ENCODE data around the gene AMACR.

The AMACR gene

DNA sequence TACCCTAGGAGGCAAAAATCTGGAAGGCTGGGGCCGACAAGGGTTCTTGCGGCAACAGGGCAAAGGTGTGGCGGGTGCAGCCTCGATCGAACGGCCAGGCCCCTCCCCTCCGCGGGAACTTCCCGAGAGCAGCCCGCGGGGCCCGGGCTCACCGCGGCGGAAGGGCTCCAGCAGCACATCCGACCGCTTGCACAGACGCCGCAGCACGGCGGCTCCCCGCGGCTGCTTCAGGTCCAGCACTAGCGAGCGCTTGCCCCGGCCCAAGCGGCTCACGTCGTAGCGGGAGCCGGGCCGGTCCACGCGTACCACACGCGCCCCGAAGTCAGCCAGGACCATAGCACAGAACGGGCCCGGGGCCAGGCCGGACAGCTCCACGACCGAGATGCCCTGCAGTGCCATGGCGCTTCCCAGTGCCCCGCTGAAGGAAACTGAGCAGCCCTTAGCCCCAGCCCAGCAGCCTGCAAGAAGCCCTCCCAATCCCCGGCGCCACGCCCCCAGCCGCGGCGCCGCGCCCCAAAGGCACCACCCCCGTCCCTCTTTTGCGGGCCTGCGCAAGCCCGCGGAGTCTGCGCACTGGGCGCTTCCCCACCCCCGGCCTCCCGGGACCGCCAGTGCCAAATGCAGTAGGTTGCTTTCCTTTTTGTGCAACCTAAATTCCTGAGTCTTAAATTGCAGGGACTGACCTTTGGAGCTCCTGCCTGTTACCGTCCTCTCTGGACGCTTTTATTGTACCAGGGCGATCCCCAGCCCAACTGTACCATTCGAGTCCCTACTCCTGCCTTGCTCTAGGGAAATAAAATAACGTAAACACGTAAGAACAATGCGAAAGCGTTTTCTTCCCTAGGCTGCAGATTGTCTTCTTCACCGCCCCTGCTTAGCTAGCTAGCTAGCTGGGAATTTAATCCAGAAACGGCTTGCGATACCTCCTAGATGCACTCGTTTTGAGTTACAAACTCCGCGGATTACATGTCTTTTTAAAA, at the start of gene AMACR:
AMACR (minus strand) TSS at position 430 of the 980 bp plus-strand sequence; CDS start at position 399, 31 bp downstream.
- peak; percentile 54 to 91 (median 74) for DNase-seq

DNA sequence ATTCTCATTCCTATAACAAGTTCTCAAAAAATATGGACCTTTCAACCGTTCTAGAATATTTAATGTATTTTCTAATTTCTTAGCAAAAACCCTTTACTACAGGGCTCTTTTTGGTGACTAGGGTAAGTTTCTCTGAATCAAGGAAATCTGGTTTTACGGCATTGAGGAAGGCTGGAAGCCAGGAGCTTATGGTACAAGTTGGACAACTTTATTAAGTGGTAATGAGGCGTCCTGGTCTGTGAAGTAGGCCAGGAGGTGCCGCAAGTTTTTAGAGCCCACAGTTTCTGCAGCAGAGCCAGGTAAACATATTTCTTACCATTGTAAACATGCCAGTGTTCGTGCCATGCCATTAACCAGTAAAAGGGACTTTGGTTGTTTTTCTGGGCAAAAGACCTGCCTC, 49.7 kb upstream of the AMACR start:
- DNase-seq: no peak

DNA sequence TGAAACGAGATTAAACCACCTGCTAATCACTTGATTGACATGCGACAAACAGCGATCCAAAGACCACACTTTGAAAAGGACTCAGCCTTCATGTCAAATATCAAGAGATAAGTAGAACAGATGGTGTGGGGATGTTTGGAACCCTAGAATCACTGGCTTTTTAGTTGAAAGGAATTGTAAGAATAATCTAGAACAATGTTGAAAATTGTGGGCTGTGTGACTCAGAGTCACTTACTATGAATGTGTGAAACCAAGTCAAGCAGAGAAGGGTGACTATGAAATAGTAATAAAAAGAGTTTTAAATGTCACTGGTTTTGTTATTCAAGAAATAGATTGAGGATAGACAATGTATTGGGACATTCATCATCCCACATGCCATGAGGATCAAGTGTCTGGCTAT, 49.3 kb upstream of the AMACR start:
- DNase-seq: no peak

DNA sequence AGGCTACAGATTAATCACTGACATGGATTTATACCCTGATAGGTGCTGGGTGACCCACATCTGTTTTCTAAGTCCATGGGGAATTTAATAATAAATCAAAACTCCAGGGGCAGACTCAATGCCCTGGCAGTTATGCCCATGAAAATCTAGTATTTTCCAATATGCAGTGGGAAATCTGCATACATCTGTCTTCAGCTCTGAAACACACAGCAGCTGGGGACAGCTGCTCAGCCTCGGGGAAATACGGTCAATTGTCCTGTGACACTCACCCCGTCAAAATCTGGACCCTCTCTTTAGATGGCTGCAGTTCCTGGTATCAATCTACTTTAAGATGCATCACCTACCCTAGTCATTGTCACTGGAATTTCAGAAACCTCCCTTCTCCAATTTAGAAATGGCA, 47.8 kb upstream of the AMACR start:
- DNase-seq: no peak

DNA sequence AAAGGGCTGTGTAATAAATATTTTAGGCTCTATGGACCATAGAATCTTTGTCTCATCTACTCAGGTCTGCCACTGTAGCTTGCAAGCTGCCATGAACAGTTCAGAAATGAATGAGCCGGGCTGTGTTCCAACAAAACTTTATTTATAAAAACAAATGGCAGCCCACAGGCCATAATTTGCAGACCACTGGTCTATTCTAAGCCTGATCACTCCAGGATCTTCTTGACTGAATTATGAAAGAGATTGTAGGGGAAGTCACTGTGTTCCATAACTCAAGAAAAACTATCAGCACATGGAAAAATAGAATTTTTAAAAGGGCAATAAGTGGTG, 46.5 kb upstream of the AMACR start:
- DNase-seq: no peak

DNA sequence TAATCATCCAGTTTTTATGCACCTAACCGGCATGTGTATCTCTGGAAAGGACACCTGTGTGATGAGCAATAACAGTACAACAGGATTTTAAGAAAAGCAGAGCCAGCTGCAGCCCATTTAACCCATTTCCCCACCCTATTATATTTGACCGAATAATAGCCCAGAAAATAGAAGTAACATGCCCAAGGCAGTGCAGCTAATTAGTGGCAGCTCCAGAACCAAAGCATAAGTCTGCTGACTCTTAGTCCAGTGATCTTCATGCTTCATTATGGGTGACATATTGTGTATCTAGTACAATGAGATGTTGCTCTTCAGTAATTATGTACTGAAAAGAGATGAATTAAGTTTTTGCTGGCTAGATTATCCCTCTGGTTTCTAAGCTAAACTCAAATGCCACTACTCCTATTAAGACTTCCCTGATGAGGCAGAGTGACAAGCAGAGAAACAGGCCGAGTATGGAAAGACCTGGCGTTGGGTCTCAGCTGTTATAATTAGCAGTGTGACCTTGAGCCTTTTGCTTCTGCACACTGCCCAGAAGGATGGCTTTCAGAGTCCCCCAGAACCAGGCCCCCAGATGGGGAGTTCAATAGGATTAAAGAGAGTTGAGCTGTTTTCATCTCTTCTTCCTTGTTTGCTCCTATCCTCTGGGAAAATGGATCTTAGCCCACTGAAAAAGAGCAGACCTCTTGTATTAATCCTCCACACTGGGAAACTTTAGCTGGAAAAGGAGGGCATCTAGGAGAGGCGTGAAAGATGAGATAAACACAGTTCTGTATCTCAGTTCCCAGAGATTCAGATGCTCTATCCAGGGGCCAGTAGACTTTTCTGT, 45.9 kb upstream of the AMACR start:
- no peak for DNase-seq

DNA sequence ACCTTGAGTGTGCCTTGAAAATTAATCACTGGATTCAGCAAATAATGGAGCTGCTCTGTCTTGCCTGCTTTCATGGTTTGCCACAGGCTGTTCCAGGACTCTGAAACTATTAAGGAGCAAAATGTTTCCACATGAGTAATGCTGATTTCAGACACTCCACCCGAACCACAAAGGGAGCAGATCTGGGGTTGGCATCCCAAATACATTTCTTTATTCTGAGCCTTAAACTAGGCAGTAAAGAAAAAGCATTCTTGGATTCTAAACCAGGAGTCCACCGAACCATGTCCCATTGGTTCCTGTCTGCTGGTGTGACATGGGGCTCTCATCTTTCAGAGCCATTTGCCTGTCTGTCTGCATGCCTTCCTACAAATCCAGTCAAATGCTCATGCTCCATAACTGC, 45.3 kb upstream of the AMACR start:
- no peak for DNase-seq

DNA sequence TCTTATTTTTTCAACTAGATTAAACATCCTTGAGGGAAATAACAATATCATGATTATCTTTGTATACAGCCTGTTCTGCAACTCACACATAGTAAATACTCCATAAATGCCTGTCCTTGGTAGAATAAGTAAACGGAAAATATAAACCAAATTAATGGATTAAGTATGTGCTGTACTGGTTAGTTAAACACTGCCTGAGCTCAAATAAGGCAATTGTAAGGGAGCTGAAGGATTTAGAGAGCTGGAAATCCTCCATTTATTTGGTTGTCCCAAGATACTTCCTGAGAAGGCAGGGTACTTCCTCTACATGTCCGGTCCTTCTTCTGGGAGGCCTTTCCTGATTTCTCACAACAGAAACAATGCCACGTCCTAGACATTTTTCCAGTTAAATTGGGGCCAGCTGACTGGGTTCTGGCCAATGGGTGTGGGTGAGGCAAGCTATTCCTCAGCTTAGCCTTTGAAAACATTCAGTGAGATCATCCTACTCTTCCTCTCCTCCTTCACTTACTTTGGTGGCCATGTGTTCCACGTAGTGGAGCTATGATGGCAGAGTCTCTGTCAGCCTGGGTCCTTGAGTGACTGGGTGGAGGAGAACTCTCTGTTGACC, 43.6 kb upstream of the AMACR start:
- DNase-seq: no peak

DNA sequence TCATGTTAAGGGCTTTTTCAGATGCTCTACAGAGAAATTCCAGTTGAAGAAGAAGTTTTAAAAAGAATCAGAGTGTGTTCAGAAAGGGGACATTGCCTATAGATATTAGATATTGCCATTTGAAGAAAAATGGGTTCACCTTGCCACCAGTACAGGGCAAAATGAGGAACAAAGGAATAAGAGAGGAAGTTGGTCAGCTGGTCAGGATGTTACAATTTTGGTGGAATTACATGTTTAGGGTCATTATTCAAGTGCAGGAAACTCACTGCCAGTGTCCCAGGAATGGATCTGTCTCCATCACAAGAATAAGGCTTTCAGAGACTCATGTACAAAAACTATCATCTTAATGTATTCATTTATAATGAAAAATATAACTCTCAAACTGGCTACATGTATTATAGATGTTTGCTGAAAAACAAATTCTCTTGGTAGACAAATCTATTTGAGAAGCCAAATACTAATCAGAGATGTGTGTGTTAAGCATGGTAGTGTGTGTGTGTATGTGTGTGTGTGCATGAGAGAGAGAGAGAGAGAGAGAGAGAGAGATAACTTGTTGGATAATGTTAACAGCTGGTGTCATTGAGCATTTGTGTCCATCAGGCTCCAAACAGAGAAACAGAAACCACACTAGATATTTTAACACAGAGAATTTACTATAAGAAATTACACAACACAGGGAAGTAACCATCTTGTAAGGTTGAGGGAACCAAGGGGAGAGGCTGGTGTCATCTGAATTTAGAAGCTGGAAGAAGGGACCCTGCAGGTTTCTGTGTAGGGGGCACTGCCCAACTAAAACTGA, 40.1 kb upstream of the AMACR start:
- DNase-seq: no peak

DNA sequence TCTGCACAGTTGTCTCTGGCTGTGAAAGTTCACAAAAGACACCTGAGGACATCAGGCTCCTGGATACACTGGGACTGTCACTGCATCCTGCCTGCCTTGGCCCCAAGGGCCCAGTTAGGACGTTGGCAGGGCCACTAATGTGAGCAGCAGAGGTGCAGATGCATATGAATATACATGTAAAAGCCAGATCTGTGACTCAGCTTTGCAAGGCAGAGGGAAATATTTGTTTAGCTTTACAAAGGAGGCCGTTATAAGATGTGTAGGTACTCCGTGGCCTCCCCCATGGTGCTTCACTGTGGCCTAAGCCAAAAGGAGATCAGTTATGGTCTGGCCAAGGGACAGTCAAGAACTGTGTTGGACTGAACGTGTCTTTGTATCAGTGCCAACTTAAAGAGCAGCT, 39.3 kb upstream of the AMACR start:
- DNase-seq: no peak

DNA sequence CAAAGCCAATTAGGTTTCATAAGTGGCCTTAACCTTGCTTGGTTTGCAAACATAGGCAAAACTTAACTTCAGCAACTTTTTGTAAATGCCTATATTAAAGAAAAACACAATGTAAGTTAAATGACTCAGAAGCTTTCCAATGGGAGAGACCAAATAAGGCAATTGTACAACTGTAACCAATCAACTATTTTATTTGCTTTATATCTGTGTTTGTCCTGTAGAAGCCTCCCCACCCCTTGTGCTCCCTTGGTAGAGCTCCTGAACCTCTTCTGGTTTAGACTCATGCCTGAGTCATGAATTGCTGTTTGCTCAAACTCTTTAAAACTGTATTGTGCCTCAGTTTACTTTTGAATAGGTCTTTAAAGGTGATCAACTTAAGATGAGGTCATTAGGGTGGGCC, 38.1 kb upstream of the AMACR start:
- DNase-seq: no peak

DNA sequence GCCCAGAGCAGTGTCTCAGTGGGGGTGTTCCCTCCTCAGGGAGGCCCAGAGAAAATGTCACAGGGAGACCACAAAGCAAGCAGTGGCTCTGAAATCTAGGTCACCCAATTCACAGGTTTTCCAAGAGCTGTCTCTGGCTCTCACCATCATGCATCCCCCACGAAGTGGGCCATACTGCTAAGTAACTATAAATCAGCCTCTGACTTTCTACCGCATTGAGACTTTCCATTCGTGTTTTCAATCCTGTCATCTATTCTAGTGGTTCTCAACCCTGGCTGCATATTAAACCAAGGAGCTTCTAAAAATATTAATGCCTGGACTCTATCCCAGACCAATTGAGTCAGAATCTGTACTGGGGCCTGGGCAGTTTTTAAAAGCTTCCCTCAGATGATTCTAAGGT, 37.2 kb upstream of the AMACR start:
- no peak for DNase-seq

DNA sequence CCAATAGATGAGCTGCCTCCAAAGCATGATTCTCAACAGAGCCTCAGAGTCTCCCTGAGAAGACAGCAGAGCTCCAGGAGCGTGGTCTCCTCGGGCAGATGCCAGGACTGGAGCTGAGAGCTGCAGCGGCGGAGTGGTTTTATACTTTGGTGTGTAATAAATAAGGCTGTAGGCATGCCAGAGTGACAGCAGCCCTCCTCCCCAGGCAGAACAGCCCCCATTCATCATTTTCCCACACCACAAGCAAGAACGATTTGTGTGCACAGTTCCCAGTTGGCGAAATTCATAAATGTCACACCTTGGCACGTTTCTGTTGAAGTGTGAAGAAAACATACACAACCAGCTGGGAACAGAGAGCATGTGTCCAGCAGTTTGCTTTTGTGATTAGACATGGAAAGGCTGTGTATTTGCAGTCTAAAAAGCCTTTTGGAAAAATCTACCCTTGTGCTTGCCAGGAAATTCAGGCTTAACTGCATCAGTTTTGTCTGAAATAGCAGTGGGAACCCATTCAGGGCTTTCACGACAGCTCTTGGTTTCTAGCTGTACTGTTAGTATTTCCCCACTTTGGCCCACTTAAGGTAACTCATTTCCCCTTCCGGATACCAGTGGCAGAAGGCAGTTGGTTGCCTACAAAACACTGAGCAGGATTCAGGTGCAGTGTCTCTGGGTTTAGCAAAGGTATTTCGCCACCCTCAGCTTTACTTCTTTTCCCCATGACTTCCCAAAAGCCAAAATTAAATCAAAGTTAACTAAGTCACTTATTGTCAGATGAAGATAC, 35.4 kb upstream of the AMACR start, which contains the start of gene C1QTNF3:
C1QTNF3 (minus strand) TSS at position 115 of the 778 bp plus-strand sequence; CDS start at position 27, 88 bp downstream.
- no peak for DNase-seq

DNA sequence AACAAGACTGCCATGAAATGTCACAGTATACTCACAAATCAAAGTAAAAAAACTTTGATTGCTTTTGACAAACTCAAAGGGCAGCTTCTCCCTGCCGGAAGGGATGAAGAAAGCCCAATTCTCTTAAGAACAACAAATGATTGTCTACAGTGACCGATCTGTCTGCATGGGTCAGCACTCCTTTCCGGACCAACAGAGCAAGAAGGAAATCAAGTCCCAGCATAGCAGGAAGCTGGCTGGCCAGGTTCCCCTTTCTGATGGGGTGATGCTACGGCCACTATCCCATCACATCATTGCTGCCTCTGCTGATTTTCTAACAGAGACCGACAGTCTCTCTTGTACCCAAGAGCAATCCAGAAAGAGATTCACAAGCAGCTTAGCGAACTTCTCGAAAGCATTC, 34.5 kb upstream of the AMACR start:
- DNase-seq: no peak

DNA sequence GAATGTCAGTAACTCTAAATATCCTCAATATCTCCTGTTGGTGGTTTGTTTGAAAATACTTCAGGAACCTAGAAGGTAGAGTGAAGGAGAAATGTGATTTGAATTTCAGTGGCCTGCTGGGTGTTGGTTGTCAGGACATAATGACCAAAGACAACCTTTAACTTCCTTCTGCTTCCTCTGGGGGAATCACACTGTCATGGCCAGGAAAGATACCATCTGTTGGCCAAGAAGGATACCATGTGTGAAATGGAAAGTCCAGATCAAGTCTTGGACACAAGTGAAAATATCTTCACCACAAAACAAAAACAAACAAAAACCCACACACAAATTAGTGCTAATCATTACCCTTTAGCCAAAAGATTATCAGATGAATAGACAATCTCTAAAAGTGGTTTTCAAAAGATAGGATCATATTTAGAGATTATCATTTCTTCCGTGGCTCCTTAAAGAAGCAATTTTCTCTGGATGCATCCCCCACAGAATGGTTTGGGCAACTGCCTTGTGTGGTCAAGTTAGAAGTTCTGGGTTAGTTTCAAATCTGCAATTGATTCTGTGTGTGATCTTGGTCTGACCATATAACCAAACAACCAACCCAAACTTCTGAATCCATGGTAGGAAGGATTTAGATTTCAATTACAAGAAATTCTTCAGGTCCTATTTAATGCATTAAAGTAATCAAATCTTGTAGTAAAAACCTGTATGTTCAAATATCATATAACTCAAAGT, 33.6 kb upstream of the AMACR start:
- no peak for DNase-seq

DNA sequence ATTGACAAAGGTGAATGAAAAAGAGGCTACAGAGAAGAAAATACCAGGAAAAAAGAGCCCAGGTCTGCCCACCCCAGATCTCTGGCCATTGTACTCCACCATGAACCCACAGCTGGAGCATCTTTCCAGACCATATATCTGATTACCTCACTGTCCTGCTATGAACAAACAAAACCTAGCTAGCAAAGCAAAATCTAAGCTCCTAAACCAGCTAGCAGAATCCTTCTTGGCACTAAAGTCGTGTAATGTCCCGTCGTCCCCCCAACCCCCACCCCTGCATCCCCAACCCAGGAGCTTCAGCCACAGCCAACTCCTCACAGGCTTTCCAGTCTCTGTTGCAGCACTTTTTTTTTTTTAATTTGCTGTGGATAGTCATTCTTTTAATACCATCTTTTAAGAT, 32.6 kb upstream of the AMACR start:
- DNase-seq: no peak

DNA sequence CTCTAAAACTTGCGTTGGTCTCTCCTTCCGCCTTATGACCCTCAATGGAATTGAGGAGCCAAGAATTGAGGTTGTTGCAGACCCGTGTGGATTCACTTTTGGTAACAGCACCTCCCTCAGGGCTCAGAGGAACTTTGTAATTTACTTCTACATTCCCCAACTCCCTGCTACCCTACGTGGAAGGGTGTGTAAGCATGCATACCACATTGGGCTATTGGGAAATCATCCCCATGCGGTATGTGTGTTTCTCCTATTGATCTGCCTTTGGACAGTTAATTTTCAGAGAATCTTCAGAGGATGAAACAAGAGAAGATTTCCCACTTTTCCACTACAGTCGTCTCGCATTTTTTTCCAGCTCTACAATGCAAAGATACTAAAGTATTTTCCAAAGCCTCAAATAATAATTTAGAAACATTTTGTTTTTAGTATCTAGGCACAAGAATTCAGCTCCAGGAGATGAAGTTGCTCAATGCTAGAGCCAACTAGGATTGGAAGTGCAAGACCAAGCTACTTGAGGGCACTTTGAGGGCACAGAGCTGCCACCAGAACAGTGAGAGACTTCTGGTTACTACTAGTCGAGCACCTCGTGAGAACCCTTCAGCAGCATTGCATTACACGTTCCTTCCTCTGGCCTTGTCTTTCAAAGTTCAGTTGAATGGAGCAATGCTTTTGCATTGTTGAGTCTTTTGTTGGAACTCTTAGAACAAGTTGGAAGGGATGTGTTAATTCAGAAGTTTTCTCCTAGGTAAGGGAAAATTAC, 31.7 kb upstream of the AMACR start:
- DNase-seq: no peak

DNA sequence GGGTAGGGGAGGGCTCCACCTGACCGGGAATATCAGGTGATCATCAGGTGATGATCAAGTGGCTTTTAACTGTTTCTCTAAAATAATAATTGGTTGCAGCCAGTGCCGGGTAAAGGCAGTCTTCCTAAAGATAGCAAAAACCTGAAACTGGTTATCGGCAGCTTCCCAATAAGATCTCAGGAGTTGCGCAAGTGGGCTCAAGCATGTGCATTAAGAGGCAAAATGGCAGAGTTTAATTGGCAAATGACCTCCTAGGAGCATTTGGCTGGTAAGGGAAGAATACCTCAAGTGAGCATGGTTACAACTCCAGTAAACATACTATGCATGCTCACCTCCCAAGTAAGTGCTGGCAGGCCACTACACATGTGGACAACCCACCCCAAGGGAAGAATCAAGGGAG, 31.0 kb upstream of the AMACR start:
- DNase-seq: no peak

DNA sequence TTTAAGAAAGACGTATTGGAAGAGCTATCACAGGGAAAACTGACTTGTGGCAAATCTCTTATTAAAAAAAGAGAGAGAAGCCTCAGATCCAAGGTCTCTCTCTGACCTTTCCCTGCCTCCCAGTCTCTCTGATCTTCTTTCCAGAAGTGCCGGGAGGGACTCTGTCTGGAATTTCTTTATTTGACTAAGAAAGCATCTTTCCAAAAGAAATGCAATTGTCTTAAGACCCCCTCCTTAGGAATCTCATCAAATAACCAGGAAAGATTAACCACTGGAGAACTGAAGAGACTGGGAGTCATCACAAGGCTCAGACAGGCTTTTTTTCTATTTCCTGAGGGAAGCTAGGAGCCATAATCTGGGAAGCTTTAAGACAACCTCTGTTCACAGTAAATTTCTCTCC, 30.5 kb upstream of the AMACR start:
- DNase-seq: no peak

DNA sequence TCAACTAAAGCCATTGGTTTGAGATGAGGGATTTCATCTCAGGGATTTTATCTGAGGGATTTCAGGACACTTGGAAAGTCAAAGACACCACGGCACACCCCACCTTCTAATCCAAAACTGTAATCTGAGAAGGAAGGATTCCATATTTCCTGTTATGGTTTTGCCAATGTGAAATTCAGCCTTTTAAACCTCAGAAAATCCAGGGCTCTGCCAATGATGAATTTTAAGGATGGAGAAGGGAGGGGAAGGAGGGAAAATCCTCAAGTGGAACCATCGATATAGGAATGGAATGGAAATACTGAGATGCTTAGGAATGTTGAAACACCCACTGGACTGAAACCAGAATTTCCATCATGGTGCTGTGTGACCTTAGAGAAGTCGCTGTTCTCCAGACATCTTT, 29.9 kb upstream of the AMACR start:
- no peak for DNase-seq

Measured in activated naive CD4-positive, alpha-beta T cell (primary cell).